NT2/D1 (cell line): ENCODE data around the gene FPR1.

Experiments used
- SUZ12 ChIP-seq: IDR thresholded peaks from 2 replicates; pipeline ENCODE4 v1.6.1; 2011; ENCODE audit not compliant: insufficient read length, insufficient read depth; ENCODE audit errors: extremely low read depth
- ZNF274 ChIP-seq: IDR thresholded peaks from 2 replicates; pipeline ENCODE4 v1.6.1; 2011; ENCODE audit warnings: mild to moderate bottlenecking, low read depth, low read length

DNA sequence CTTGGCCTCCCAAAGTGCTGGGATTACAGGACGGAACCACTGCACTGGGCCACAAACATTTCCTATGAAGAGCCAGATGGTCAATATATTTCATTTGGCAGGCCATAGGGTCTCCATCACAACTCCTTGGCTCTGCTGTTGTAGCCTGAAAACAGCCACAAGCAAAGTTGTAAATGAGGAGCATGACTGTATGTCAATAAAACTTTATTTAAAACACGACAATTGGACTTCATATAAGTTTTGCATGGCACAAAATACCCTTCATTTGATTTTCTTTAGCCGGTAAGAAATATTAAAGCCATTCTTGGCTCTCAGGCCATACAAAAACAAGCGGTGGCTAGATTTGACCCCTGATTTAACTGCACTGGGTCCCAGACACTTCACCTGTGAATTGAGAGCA, 3.1 kb upstream of the FPR1 start:
- TF ChIP-seq ZNF274 = no peak
- TF ChIP-seq SUZ12 = no peak
